Measurements from ENCODE around the gene PHF21A. TPM values are rescaled to one million over a fixed set of nuclear protein-coding genes. Genes with fewer than 3 reads are reported as not detected.

Gene PHF21A
- total and polyA plus RNA-seq, 10 of the 15 experiments (the other 5 are each of a cell fraction or from before 2014, with no cell fraction given), result 2.6 to 37.2 (median 16.0) TPM

- TF ChIP-seq TCF12 (IDR thresholded peaks at IDR 0.05; ENCODE audit: low read depth, low read length) (peak; percentile 82), IKZF1 (conservative IDR thresholded peaks at IDR 0.05) (peak; percentile 82), HDGF (IDR thresholded peaks at IDR 0.05) (no peak), BMI1 (IDR thresholded peaks at IDR 0.05; ENCODE audit: borderline replicate concordance) (no peak), TCF3 (IDR thresholded peaks at IDR 0.05; ENCODE audit: borderline replicate concordance, insufficient read depth, low read depth, low read length) (no peak), ZNF592 (IDR thresholded peaks at IDR 0.05) (no peak), KLF5 (IDR thresholded peaks at IDR 0.05; ENCODE audit: partially characterized antibody) (no peak), ZSCAN29 (IDR thresholded peaks at IDR 0.05) (peak; percentile 83), PKNOX1 (IDR thresholded peaks at IDR 0.05) (no peak), HCFC1 (IDR thresholded peaks at IDR 0.05; ENCODE audit: low read length) (no peak), FOXK2 (IDR thresholded peaks at IDR 0.05) (no peak), CHD2 (IDR thresholded peaks at IDR 0.05; ENCODE audit: borderline replicate concordance, low read depth, low read length) (no peak; the same call in 1 of the 2 replicates), SMARCA5 (IDR thresholded peaks at IDR 0.05) (peak; percentile 27; the same call in 1 of the 2 replicates), MXI1 (IDR thresholded peaks at IDR 0.05; ENCODE audit: low read depth, low read length) (no peak), USF2 (IDR thresholded peaks at IDR 0.05; ENCODE audit: borderline replicate concordance, low read depth, low read length) (no peak), POU2F2 (IDR thresholded peaks at IDR 0.05; ENCODE audit: borderline replicate concordance, low read depth, low read length) (peak; percentile 69; the same call in 1 of the 3 replicates), ZBED1 (IDR thresholded peaks at IDR 0.05; ENCODE audit: borderline replicate concordance) (no peak), RUNX3 (IDR thresholded peaks at IDR 0.05; ENCODE audit: low read length) (peak; percentile 43; the same call in 1 of the 2 replicates), RELA (IDR thresholded peaks at IDR 0.05; ENCODE audit: borderline replicate concordance, partially characterized antibody) (peak; percentile 31)
- TF ChIP-seq, protein P1, sequence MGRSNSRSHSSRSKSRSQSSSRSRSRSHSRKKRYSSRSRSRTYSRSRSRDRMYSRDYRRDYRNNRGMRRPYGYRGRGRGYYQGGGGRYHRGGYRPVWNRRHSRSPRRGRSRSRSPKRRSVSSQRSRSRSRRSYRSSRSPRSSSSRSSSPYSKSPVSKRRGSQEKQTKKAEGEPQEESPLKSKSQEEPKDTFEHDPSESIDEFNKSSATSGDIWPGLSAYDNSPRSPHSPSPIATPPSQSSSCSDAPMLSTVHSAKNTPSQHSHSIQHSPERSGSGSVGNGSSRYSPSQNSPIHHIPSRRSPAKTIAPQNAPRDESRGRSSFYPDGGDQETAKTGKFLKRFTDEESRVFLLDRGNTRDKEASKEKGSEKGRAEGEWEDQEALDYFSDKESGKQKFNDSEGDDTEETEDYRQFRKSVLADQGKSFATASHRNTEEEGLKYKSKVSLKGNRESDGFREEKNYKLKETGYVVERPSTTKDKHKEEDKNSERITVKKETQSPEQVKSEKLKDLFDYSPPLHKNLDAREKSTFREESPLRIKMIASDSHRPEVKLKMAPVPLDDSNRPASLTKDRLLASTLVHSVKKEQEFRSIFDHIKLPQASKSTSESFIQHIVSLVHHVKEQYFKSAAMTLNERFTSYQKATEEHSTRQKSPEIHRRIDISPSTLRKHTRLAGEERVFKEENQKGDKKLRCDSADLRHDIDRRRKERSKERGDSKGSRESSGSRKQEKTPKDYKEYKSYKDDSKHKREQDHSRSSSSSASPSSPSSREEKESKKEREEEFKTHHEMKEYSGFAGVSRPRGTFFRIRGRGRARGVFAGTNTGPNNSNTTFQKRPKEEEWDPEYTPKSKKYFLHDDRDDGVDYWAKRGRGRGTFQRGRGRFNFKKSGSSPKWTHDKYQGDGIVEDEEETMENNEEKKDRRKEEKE (IDR thresholded peaks at IDR 0.05), result no peak
- TF ChIP-seq, protein P2, sequence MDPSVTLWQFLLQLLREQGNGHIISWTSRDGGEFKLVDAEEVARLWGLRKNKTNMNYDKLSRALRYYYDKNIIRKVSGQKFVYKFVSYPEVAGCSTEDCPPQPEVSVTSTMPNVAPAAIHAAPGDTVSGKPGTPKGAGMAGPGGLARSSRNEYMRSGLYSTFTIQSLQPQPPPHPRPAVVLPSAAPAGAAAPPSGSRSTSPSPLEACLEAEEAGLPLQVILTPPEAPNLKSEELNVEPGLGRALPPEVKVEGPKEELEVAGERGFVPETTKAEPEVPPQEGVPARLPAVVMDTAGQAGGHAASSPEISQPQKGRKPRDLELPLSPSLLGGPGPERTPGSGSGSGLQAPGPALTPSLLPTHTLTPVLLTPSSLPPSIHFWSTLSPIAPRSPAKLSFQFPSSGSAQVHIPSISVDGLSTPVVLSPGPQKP (IDR thresholded peaks at IDR 0.05; ENCODE audit: low read depth, low read length), result no peak
Measured at GRCh38 chr11:46121724-46122477, 647 bp upstream of the PHF21A start (continued).

Data from GM12878 (cell line).